Amniotic epithelial cell (primary cell): ENCODE results near the gene MCHR2.

Experiments
- DNase-seq: peaks from one replicate; pipeline ENCODE4 v3.0.0-alpha.2; 2010; ENCODE audit warnings: low read depth

Gene MCHR2

DNA sequence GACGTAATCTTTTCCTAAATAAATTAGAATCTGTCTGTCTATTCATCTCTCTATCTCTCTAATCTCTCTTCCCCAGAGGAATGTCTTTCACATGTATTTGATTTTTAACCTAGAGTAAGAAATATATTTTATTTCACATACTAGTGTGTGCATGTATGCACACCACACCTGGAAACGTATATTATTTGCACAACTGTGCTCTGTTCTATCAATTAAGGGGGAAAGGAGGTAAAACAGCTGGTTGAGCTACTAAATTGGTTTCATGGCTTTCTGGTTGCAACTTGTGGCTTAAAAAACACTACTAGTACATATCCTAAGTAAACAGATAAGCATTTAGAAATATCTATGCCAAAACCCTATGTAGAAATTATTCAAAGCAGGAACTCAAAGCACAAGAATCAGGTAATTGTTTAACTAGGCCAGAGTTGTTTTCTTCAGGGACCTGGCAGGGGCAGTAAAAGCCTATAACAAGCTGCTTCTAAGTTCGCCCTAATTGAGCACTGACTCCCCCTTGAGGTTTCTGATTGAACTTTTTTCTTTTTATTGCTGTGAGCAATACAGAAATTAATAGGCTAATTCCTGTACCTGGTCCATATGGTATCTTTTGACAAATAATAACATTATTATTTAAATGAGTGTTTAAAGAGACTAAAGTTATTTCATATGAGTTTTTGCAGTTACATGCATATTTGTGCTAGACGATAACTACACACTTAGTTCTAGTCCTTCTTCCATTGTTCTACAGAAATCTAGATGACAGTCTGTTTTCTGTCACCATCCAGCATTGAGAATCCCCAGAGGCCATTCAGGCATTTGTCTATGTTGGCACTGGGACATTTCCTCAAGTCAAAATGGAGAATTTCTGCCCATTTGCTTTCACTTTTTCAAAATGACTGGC, 88.6 kb downstream of the MCHR2 start:
- peak; percentile 48 for DNase-seq

DNA sequence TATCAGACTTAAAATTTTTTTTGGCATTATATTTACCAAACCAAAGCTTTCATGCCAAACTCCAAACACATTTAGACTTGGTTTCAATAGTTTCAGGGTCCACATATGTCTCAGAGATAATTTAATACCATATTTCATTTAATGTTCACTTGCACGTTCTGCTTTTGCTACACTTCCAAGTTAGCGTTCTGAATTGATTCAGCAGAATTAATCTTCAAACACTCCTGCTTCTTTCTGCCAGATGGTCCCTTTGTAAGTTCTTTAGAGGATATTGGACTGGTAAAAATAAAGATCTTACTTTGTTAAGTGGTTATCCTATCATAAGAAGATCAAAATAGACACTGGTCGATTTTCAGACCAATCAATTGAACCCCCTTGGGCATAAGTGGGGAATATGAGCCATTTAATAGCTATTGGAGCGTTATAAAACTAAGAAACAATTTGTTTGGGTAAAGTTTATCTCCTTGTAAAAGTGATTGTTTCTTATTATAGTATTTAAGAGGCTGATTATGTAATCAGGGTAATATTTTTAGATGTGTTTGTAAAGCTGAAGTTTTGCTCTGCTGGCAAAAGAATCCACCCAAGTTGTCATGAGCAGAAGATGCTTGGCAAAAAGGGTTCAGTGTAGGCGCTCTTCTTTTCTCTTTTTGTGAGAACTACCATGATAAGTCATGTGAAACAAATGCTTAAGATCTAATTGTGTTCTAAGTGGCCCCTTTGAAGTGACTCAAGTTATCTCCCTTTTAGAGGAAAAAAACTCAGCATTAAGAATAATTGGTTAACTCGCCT, 92.2 kb downstream of the MCHR2 start:
- no peak for DNase-seq

DNA sequence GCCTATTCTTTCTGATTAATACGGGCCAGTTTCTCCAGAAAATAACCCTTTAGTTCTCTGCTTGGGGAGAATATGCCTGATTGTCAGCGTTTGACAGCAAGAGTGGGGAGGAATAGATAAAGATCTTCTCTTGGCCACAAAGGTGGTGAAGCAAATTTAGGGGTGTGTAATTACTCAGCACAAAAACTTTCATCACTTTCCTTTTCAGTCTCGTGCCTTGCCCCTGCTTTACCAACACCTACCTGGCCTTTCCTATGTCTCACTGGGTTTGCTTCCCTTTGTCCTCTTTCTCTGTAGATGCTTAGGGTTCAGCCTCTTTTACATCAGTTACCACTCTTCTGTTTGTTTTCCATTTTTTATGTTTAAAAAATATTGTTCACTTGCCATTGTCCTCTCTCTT, 99.2 kb downstream of the MCHR2 start:
- DNase-seq = no peak

DNA sequence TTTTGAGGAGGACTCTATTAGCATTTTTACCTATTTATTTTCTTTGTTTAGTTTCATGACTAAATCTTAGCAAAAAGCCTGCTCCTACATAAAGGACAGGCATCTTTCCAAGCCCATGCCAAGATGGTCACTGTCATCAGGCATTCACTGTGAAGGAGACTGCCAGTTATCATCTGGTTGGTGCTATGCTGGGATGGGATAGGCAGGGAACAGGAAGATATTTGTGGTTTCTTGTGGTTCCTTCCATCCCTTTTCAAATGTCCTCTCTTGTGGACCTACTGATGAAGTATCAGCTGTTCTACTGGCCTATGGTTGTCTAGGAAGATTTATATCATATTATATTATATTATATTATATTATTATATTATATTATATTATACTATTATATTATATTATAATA, 107.0 kb downstream of the MCHR2 start:
- no peak for DNase-seq

DNA sequence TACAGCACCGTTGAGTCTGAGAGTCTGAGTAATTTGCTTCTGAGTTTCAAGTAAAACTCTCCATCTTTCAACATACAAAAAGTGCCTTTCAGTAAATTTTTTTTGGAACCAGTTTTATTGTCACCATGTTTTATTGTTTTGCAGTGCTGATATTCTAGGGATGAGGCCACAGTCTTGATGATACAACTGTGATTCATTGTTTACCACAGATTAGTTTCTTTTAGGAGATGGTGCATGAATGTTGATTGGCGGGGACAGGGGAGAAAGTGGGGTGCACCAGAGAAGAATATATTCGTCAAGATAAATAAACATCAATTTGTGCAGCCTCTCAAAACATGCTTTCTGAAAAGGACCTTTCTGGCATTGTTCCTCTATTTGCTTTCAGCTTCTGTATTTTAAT, 109.0 kb downstream of the MCHR2 start:
- DNase-seq = no peak

DNA sequence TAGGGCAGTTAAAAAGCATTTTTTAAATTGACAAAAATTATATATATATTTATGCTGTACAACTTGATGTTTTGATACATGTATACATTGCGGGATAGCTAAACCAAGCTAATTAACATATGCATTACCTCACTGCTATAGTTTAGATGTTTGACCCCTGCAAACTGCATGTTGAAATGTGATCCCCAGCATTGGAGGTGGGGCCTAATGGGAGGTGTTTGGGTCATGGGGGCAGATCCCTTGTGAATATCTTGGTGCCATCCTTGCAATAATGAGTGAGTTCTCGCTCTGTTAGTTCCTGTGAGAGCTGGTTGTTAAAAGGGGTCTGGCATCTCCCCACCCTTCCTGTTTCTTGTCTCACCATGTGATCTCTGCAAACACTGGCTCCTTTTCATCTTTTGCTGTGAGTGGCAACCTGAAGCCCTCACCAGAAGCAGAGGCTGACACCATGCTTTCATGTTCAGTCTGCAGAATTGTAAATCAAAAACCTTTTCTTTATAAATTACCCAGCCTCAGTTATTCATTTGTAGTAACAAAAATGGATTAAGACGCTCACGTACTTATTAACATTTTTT, 111.8 kb downstream of the MCHR2 start:
- no peak for DNase-seq

DNA sequence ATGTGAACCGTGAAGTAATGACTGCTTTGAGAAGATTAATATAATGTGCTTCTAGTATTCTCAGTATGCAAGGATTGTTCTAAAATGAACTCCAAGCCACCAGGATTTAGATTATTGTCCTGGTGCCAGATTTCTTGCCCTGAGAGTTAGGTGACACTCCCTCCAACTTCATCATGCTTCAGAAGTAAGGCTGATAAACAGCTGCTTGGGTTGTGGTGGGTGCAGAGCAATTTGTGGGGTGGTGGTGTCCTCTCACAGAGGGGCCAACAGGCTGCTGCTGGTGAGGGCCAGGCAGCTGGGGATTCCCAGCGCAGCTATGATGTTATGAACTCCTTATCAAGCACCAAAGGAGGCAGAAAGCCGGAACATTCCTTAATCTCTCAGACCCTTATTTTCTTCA, 114.6 kb downstream of the MCHR2 start:
- DNase-seq = no peak

DNA sequence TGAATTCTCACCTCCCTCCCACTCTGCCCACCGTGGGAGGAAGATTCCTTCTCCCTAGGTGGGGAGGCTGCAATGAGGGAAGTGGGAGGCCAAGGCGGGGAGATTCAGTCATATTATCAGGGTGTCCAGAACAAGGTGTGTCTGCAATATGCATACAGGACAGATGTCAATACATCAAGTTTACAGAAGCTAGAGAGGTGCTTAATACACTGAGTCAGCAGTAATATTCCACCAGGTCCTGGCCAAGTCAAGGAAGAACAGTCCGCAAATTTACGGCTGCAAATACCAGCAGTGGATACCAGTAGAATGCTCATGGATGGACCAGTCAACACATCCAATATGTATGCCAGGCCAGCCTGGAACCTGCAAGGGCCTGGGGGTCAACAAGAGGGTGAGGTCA, 119.0 kb downstream of the MCHR2 start:
- no peak for DNase-seq

DNA sequence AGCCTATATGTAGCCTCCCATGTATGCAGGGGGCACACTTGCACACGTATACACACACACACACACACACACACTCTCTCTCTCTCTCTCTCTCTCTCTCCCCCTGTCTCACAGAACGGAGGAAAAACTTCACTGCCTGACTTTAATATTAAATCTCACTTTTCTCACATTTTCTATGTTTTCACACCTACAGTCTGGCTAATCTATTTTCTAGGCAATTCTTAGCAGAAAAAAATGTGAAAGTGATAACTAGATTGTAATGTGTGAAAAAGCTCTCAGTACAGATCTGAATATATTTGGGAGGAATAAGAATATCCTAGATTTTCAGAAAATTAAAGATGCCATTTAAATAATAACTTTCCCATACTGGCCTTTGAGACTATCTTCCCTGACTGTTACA, 120.9 kb downstream of the MCHR2 start:
- DNase-seq = no peak

DNA sequence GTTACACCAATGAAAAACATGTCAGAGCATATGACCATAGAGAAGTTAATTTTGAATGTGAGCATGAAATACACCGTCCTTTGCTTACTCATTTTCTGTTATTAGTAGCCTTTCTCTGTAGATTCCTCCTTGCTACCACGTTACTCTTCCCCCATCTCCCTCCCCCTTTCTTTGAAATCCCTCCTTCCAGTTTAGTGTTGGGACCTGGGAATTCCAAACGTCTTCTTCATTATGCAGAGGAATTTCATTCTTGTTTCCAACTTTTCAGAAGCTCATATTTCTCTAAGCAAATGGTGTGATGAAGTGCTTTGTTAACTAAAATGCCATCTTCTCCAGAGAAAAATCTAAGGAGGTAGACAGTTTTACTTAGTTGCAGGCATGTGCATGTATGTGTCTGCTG, 122.4 kb downstream of the MCHR2 start:
- no peak for DNase-seq
